Fibroblast of villous mesenchyme (primary cell): Measurements from ENCODE around the gene MTHFD2L. TPM values are rescaled to one million over a fixed set of nuclear protein-coding genes. Genes with fewer than 3 reads are reported as not detected.

Experiments
- DNase-seq: peaks from one replicate; pipeline ENCODE4 v3.0.0-alpha.2; 2010; ENCODE audit warnings: low read depth
- H3K4me3 ChIP-seq: 2 replicates; pipeline ENCODE4 v1.5.1; 2011; ENCODE audit warnings: low read depth, mild to moderate bottlenecking, low read length
- total RNA-seq: library from RNA; depleted of rRNA; stranded (reverse); fragments of >200 nt; gene quantifications from 2 replicates; pipeline ENCODE4 v1.2.3, GENCODE V29; 2012
- TF ChIP-seq, protein P1 (sequence below): IDR thresholded peaks from 2 replicates; pipeline ENCODE4 v1.5.1; 2012; ENCODE audit warnings: low read depth, mild to moderate bottlenecking, low read length; ENCODE audit not compliant: insufficient read depth

MTHFD2L gene
- total RNA-seq, 1 donor, result 16.8 TPM

DNA sequence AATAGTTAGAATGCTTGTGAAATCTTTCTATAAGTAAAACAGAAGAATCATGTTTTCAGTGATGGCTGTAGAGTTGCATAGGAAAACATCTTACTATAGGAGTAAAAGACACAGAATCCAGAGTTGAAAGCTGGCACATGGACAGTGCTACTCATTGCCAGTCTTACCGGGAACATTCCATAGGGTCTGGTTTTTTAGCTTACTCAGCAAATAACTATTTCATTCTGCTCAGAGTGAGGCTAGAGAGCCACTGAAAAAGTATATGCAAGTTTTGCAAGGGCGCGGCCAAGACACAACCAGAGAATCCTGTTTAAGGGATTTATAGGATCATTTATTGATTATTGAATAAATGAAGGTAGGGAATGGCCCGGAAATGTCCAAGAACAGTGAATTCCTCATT lies 60.3 kb downstream of the MTHFD2L start:
- no peak for DNase-seq
- H3K4me3 ChIP-seq, result no peak overlapping the region
- TF ChIP-seq, protein P1, sequence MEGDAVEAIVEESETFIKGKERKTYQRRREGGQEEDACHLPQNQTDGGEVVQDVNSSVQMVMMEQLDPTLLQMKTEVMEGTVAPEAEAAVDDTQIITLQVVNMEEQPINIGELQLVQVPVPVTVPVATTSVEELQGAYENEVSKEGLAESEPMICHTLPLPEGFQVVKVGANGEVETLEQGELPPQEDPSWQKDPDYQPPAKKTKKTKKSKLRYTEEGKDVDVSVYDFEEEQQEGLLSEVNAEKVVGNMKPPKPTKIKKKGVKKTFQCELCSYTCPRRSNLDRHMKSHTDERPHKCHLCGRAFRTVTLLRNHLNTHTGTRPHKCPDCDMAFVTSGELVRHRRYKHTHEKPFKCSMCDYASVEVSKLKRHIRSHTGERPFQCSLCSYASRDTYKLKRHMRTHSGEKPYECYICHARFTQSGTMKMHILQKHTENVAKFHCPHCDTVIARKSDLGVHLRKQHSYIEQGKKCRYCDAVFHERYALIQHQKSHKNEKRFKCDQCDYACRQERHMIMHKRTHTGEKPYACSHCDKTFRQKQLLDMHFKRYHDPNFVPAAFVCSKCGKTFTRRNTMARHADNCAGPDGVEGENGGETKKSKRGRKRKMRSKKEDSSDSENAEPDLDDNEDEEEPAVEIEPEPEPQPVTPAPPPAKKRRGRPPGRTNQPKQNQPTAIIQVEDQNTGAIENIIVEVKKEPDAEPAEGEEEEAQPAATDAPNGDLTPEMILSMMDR, result no peak

DNA sequence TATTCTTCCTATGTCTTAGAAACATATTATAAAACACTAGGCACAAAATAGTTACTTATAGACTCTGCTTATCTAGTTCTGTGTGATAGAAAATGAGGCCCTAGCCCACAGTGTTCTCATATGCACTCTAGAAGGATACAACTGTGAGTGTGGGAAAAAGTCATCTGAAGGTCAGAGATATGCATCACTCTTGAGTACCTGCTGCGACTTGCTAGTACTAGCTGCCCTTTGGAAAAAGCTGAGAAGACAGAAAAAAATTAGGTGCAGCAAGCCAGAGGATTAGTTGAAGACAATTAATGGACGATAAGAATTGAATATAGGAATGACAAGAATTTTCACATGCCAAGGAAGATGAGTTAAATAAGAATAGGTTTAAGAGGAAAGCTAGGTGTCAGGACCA lies 61.3 kb downstream of the MTHFD2L start:
- DNase-seq, result no peak
- TF ChIP-seq, protein P1, result no peak
- H3K4me3 ChIP-seq, result no peak overlapping the region

DNA sequence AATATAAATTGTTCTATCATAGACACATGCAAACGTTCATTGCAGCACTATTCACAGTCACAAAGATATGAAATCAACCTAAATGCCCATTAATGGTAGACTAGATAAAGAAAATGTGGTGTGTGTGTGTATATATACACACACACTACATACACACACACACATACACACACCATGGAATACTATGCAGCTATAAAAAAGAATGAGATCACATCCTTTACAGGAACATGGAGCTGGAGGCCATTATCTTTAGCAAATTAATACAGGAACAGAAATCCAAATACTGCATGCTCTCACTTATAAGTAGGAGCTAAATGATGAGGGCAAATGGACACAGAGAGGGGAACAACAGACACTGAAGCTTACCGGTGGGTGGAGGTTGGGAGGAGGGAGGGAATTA lies 65.2 kb downstream of the MTHFD2L start:
- DNase-seq, result no peak
- TF ChIP-seq, protein P1, result no peak
- no peak overlapping the region for H3K4me3 ChIP-seq

DNA sequence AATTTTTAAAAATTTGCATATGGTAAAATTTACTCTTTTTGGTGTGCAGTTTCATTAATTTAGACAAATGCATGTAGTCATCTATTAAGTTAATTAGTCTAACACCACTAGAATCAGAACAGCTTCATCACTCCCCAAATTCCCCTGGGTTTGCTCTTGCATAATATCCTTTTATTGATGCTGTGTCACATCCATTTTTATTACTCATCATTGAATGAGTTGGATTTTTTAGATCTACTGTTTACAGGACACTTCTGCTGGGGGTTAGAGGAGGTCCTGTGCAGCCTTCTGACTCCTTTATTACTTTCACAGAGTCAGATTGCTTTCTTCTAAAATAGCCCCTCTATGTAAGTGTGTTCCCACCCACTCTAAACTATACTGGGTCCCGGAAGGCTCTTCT lies 65.9 kb downstream of the MTHFD2L start:
- no peak overlapping the region for H3K4me3 ChIP-seq
- TF ChIP-seq, protein P1, result no peak
- peak; percentile 44 for DNase-seq

DNA sequence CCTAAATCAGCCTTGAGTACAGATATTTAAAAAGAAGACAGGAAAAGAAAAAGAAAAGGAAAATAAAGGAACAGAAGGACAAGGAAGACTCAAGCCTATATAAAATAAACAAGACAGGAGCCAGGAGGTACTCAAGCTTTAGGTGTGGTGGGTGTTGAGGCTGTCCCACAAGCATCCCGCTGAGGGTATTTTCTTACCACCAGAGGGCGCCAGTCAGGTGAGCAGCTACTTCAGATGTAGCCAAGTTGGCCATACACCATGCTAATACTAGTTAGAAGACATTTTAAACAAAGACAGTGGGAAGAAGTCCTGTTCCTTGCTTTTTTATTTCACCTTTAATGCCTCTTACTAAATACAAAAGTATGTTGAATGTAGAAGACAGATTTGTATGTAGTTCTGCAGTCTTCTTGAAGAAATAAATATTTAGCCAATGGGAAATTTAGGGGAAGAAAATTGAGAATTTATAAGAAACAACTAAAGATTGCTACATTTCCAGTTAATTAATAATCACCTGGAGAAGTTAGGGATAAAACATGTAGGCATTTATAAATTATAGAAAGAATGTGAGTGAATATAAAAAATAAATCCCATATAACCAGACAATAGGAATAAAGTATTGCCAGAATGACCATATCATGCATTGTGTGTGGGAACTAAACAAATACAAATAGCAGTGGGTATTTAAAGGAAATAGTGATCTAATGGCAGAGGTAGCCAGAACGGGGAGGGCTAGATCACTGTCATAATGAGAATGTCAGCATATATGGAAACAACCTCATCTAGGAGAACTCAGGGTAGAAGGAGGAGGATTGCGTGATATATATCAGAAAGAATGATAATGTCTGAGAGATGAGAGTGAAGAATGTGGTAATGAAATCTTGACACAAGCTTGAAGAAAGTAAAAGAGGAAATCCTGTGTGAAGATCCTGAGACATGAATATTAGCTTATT lies 71.0 kb downstream of the MTHFD2L start:
- no peak overlapping the region for H3K4me3 ChIP-seq
- peak; percentile 75 for DNase-seq
- TF ChIP-seq, protein P1, result peak; percentile 91

DNA sequence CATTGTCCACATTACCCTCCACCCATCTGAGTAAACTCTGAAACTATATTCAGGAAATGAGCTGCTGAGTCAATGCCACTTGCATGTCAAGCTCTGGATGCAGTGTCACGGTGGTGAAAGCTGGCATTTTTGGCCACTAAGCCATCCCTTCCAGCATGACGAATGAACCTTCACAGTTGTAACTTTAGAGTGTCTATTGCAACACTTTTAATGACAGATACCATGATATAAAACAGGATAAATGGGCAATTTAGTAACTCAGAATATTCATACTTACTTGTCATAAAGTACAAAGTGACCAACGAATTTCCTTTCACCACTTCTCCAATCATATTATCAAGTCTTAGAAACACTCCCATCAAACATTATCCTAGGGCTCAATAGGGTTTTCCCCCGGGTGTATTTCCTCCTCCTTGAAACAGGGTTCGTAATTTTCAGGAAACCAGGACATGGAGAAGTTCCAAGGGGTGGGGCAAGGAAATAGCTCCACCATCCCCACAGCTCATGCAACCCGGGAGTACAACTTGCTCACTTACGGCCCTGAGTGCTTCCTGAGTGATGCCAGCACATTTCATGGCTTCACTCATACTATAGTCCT lies 73.1 kb downstream of the MTHFD2L start:
- peak; percentile 20 for DNase-seq
- no peak overlapping the region for H3K4me3 ChIP-seq
- TF ChIP-seq, protein P1, result no peak
